OCI-LY1 (cell line): Measurements from ENCODE around the gene NAA80.

Experiments
- EZH2 ChIP-seq: fragments of 200-600 bp; sonication (generic), shearing (Covaris generic); IDR thresholded peaks from 2 replicates; pipeline ENCODE4 v1.8.0; 2017; ENCODE audit warnings: borderline replicate concordance, mixed run types, mild to moderate bottlenecking, antibody characterized with exemption, low read length, moderate library complexity, mixed read lengths
- TF ChIP-seq, protein P1 (sequence below): fragments of 200-600 bp; sonication (generic), shearing (Covaris generic); IDR thresholded peaks from 2 replicates; pipeline ENCODE4 v1.5.1; 2017; ENCODE audit warnings: mild to moderate bottlenecking, antibody characterized with exemption, low read length, moderate library complexity, mixed read lengths

DNA sequence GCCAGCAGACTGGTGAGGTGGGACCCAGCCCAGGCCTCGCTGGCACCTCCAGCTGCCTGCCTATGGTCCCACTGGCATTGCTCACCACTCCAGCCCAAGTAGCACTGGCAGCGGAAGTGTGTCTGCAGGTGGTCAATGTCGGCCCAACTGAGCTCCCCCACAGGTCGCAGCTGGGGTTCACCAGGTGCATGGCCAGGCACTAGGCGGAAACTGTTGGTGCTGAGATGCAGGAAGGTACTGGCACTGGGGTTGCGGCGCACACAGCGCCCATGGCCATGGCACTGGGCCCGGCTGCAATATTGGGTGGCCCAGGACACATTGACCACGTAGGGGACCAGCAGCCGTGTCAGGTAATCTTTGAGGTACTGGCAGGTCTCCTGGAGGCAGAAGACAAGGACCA, 19.0 kb upstream of the NAA80 start:
- no peak for TF ChIP-seq EZH2
- TF ChIP-seq, protein P1, sequence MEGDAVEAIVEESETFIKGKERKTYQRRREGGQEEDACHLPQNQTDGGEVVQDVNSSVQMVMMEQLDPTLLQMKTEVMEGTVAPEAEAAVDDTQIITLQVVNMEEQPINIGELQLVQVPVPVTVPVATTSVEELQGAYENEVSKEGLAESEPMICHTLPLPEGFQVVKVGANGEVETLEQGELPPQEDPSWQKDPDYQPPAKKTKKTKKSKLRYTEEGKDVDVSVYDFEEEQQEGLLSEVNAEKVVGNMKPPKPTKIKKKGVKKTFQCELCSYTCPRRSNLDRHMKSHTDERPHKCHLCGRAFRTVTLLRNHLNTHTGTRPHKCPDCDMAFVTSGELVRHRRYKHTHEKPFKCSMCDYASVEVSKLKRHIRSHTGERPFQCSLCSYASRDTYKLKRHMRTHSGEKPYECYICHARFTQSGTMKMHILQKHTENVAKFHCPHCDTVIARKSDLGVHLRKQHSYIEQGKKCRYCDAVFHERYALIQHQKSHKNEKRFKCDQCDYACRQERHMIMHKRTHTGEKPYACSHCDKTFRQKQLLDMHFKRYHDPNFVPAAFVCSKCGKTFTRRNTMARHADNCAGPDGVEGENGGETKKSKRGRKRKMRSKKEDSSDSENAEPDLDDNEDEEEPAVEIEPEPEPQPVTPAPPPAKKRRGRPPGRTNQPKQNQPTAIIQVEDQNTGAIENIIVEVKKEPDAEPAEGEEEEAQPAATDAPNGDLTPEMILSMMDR, result no peak
